Smooth muscle cell (in vitro differentiated cells): ENCODE results near the gene HIVEP3. TPM values are rescaled to one million over a fixed set of nuclear protein-coding genes. Genes with fewer than 3 reads are reported as not detected.

ENCODE experiments used
- DNase-seq: peaks from one replicate; lab custom pipeline; 2025; ENCODE audit not compliant: unreplicated experiment; lab: John Stamatoyannopoulos, UW
- H2AFZ ChIP-seq: fragments of 200-600 bp; sonication (generic); 2 replicates; pipeline ENCODE4 v1.6.0; 2016; ENCODE audit warnings: antibody characterized with exemption, low read depth, mild to moderate bottlenecking
- H3F3A ChIP-seq: fragments of 200-600 bp; sonication (generic); 2 replicates; pipeline ENCODE4 v1.6.0; 2017; ENCODE audit warnings: antibody characterized with exemption, low read depth
- H3K27ac ChIP-seq: fragments of 200-600 bp; sonication (generic); 2 replicates; pipeline ENCODE4 v1.5.1; 2016; ENCODE audit warnings: low read depth, mild to moderate bottlenecking
- H3K27me3 ChIP-seq: fragments of 200-600 bp; sonication (generic); 2 replicates; pipeline ENCODE4 v1.6.1; 2016; ENCODE audit warnings: low read depth, mild to moderate bottlenecking
- H3K36me3 ChIP-seq: fragments of 200-600 bp; sonication (generic); 2 replicates; pipeline ENCODE4 v1.5.1; 2016; ENCODE audit warnings: low read depth
- H3K4me1 ChIP-seq: fragments of 200-600 bp; sonication (generic); 2 replicates; pipeline ENCODE4 v1.5.1; 2016; ENCODE audit warnings: low read depth
- H3K4me2 ChIP-seq: fragments of 200-600 bp; sonication (generic); 2 replicates; pipeline ENCODE4 v1.6.0; 2016; ENCODE audit warnings: mild to moderate bottlenecking
- H3K4me3 ChIP-seq: fragments of 200-600 bp; sonication (generic); 2 replicates; pipeline ENCODE4 v1.5.1; 2016; ENCODE audit warnings: mild to moderate bottlenecking
- H3K79me2 ChIP-seq: fragments of 200-600 bp; sonication (generic); 2 replicates; pipeline ENCODE4 v1.6.0; 2016; ENCODE audit warnings: low read depth, mild to moderate bottlenecking
- H3K9ac ChIP-seq: fragments of 200-600 bp; sonication (generic); 2 replicates; pipeline ENCODE4 v1.6.0; 2016; ENCODE audit warnings: low read depth
- H3K9me3 ChIP-seq: fragments of 200-600 bp; sonication (generic); replicated peaks from 2 replicates; pipeline ENCODE4 v1.5.1; 2016; ENCODE audit warnings: low read depth
- H4K20me1 ChIP-seq: fragments of 200-600 bp; sonication (generic); 2 replicates; pipeline ENCODE4 v1.6.0; 2016; ENCODE audit warnings: low read depth
- WGBS: methylation state at CpG from one replicate; pipeline ENCODE4 v1.1.7; 2016; ENCODE audit warnings: low lambda C conversion rate; 5-methylcytosine and 5-hydroxymethylcytosine counted together
- polyA plus RNA-seq: library from polyadenylated mRNA; unstranded; fragments of >200 nt; fragmentation: Nextera tagmentation; extraction: Ambion mirVana; gene quantifications from 2 replicates; pipeline ENCODE4 v1.2.1, GENCODE V29; 2016
- total RNA-seq: library from RNA; depleted of rRNA; stranded (reverse); fragments of >200 nt; gene quantifications from 2 replicates; pipeline ENCODE4 v1.2.3, GENCODE V29; 2014
- TF ChIP-seq, protein P1 (sequence below): fragments of 200-600 bp; sonication (generic); IDR thresholded peaks from 2 replicates; pipeline ENCODE4 v1.5.1; 2017; ENCODE audit warnings: borderline replicate concordance, mild to moderate bottlenecking, antibody characterized with exemption; ENCODE audit not compliant: insufficient read depth, poor library complexity, severe bottlenecking

HIVEP3 gene
- total and polyA plus RNA-seq, 2 experiments from 2014 or later: 2.1 to 6.4 TPM

DNA sequence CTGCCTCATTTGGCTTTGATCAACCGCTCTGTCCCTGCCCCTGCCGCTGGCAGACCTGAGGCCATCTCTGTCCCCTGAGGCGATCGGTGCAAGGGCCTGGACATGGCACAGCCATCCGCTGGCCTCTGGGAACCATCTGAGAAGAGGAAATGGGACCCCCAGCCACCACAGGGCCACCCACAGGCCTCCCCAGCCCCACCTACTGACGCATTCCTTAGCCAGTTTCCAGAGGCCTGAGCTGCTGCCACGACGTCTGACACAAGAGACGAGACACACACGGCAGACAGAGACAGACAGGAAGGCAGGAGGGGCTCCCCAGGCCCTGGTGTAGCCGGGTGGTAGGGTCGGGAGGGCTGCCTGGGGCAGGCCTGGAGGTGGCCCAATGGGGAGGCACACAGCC, 397.0 kb downstream of the HIVEP3 start:
- Histone ChIP-seq H4K20me1 (peaks cover 9% of the 10 kb centered on the region), H3K4me2 (no peak overlapping the region), H3K4me3 (no peak overlapping the region), H3K36me3 (no peaks in the 10 kb centered on the region), H3K27ac (no peak overlapping the region), H3K79me2 (no peaks in the 10 kb centered on the region), H3F3A (peaks cover 3% of the 10 kb centered on the region), H3K4me1 (no peaks in the 10 kb centered on the region), H3K9me3 (no peaks in the 10 kb centered on the region), H2AFZ (no peak overlapping the region), H3K27me3 (no peaks in the 10 kb centered on the region), H3K9ac (no peak overlapping the region)
- WGBS: 40% methylated on average over 12 of the region's 12 CpGs
- no peak for DNase-seq
- TF ChIP-seq, protein P1, sequence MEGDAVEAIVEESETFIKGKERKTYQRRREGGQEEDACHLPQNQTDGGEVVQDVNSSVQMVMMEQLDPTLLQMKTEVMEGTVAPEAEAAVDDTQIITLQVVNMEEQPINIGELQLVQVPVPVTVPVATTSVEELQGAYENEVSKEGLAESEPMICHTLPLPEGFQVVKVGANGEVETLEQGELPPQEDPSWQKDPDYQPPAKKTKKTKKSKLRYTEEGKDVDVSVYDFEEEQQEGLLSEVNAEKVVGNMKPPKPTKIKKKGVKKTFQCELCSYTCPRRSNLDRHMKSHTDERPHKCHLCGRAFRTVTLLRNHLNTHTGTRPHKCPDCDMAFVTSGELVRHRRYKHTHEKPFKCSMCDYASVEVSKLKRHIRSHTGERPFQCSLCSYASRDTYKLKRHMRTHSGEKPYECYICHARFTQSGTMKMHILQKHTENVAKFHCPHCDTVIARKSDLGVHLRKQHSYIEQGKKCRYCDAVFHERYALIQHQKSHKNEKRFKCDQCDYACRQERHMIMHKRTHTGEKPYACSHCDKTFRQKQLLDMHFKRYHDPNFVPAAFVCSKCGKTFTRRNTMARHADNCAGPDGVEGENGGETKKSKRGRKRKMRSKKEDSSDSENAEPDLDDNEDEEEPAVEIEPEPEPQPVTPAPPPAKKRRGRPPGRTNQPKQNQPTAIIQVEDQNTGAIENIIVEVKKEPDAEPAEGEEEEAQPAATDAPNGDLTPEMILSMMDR: no peak

DNA sequence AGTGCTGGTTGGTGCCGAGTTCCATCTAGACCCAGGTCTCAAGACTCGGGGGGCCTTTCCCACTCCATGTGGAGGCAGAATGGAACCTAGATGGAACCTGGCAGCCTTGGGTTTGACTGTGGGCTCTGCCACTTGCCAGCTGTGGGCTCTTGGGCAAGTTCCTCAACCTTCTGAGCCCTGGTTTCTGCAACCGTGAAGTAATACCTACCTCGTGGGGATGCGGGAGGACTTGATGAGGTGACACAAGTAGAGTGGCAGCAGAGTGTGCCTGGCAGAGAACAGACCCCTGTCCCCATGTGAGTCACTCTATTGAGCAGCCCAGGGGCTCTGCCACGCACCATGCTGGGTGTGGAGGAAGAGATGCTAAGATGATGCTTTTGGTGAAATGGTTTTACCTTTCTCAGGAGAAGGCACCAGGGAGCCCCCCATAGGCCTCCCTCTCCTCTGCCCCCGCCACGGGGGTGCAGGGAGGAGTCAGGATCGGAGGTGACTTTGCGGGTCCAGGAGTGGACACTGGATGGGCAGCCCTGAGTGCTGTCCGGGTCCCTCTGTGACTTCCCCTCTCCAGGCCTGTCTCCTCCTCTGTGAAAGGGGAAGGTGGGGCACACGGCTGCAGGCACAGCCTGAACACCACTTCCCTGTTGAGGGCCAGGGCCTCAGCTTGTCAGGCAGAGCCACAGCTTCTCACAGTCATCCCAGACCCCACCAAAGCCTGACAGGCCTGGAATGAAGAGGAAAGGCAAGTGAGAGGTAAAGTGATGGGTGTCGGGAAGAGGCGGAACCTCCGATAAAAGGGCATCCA, 397.6 kb downstream of the HIVEP3 start:
- no peak overlapping the region for H3K4me2 ChIP-seq
- no peak overlapping the region for H3K27ac ChIP-seq
- H3K79me2 ChIP-seq: no peaks in the 10 kb centered on the region
- no peak for DNase-seq
- H3K4me3 ChIP-seq: no peak overlapping the region
- H3K4me1 ChIP-seq: peaks cover 4% of the 10 kb centered on the region
- H3K9me3 ChIP-seq: no peaks in the 10 kb centered on the region
- no peak overlapping the region for H3K9ac ChIP-seq
- peaks cover 3% of the 10 kb centered on the region for H3F3A ChIP-seq
- H3K27me3 ChIP-seq: no peaks in the 10 kb centered on the region
- H4K20me1 ChIP-seq: peaks cover 9% of the 10 kb centered on the region
- TF ChIP-seq, protein P1: no peak
- WGBS: 84% methylated on average over 15 of the region's 15 CpGs
- H3K36me3 ChIP-seq: no peaks in the 10 kb centered on the region
- H2AFZ ChIP-seq: no peak overlapping the region

DNA sequence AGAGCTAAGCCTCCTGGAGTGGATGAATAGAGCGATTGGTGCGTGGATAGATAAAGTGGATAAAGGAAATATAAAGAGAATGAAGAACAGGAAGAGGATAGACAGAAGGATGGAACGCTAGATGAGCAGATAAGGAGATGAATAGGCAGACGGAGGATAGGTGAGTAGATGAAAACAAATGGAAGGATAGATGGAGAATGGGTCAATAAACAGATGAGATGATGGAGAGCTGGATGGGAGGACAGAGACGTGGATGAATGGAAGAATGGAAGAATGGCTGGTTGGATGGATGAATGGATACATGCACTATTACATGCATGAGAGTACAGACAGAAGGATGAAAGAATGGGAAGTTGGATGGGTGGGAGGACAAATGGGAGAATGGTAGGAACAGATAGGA, 399.1 kb downstream of the HIVEP3 start:
- H3K4me1 ChIP-seq: peaks cover 4% of the 10 kb centered on the region
- no peak overlapping the region for H3K4me2 ChIP-seq
- H4K20me1 ChIP-seq: no peaks in the 10 kb centered on the region
- no peak overlapping the region for H3K9ac ChIP-seq
- TF ChIP-seq, protein P1: no peak
- H3K36me3 ChIP-seq: no peaks in the 10 kb centered on the region
- no peaks in the 10 kb centered on the region for H3K27me3 ChIP-seq
- H3K4me3 ChIP-seq: no peak overlapping the region
- DNase-seq: no peak
- H3K27ac ChIP-seq: no peak overlapping the region
- peaks cover 3% of the 10 kb centered on the region for H3F3A ChIP-seq
- H3K79me2 ChIP-seq: no peaks in the 10 kb centered on the region
- H3K9me3 ChIP-seq: no peaks in the 10 kb centered on the region
- no peak overlapping the region for H2AFZ ChIP-seq
- WGBS: 98% methylated on average over 5 of the region's 5 CpGs

DNA sequence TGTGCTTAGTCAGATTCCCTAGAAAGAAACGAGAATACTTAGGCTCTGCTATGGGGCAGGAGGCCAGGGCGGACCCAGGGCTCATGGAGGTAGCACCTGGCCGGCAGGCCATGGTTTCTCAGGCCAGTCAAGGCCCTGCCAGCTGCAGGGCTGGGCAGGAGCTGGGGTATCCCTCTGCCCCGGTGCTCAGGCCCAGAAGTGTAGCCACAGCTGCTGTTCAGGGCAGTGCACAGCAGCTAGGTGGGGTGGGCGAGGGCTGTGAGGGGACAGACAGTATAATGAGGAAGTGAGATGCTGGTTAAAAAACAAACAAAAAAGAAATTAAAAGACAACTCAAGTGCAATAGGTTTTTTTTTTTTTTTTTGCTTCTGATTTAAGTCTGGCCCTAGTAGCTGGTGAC, 400.3 kb downstream of the HIVEP3 start:
- Histone ChIP-seq H4K20me1 (no peaks in the 10 kb centered on the region), H3K9ac (no peak overlapping the region), H3K27ac (no peak overlapping the region), H3K36me3 (no peaks in the 10 kb centered on the region), H3F3A (peaks cover 3% of the 10 kb centered on the region), H3K27me3 (no peaks in the 10 kb centered on the region), H3K4me1 (peaks cover 4% of the 10 kb centered on the region), H3K4me3 (no peak overlapping the region), H3K4me2 (no peak overlapping the region), H3K79me2 (no peaks in the 10 kb centered on the region), H3K9me3 (no peaks in the 10 kb centered on the region), H2AFZ (no peak overlapping the region)
- DNase-seq: no peak
- 96% methylated on average over 5 of the region's 5 CpGs for WGBS
- TF ChIP-seq, protein P1: no peak
